ENCODE data around the gene RGS3. TPM values are rescaled to one million over a fixed set of nuclear protein-coding genes. Genes with fewer than 3 reads are reported as not detected.

Gene RGS3
- total and polyA plus RNA-seq, 11 donors, result 93.4 to 214 (median 134) TPM

DNA sequence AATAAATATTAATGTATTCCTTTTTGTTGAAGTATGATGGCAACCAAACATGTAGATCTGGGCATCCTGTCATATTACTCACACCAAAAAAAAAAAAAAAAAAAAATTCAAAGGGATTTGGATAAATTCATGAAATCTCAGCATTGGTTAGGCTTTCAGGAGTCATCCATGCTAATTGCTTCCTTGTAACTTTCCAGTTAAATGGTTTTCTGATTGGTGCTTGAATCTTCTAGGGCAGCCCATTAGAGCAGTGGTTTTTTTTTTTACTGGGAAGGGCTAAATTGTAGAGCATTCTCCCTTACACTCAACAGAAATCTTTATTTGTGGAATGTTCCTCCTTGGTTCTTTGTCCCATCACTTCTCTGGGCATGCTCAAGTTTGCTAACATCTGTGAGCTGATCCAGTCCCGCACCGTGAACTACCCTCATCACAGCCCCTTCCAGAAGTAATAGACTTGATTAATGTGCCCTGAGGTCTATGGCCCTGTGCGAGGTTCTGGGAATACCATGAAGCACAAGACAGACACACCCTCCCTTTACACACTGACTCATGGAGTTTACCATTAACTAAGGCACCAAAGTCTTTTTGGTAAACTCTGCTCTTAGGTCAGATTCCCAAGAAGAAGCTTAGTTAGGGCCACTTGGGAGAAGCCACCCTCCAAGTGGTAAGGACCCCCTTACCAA lies 56.0 kb downstream of the RGS3 start:
- Histone ChIP-seq H3K27ac (peak overlapping the region in 10 of 12 donors; percentile 21 to 86 (median 60)), H3K9me3 (no peaks in the 10 kb centered on the region), H3K27me3 (no peaks in the 10 kb centered on the region), H3K4me1 (peaks cover 20 to 81% (median 44%) of the 10 kb centered on the region in 12 donors), H3K36me3 (peaks cover 0 to 89% (median 50%) of the 10 kb centered on the region in 9 donors), H3K4me3 (peak overlapping the region in 1 of 12 donors; percentile 49)
- ATAC-seq (no peak), DNase-seq (no peak)
- TF ChIP-seq, protein P1, sequence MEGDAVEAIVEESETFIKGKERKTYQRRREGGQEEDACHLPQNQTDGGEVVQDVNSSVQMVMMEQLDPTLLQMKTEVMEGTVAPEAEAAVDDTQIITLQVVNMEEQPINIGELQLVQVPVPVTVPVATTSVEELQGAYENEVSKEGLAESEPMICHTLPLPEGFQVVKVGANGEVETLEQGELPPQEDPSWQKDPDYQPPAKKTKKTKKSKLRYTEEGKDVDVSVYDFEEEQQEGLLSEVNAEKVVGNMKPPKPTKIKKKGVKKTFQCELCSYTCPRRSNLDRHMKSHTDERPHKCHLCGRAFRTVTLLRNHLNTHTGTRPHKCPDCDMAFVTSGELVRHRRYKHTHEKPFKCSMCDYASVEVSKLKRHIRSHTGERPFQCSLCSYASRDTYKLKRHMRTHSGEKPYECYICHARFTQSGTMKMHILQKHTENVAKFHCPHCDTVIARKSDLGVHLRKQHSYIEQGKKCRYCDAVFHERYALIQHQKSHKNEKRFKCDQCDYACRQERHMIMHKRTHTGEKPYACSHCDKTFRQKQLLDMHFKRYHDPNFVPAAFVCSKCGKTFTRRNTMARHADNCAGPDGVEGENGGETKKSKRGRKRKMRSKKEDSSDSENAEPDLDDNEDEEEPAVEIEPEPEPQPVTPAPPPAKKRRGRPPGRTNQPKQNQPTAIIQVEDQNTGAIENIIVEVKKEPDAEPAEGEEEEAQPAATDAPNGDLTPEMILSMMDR (IDR thresholded peaks at IDR 0.05), result no peak
- TF ChIP-seq POLR2A (IDR thresholded peaks at IDR 0.05), result no peak
- 78 to 98% (median 87%) methylated on average over 3 of the region's 3 CpGs for WGBS, 4 donors
- intact Hi-C loops (cut with DNase I), result loop anchor here in 3 of 10 donors (5.0 to 10.0 kb wide), 2 partner anchors 48 to 55 kb away; no protein-coding TSS in a partner anchor

DNA sequence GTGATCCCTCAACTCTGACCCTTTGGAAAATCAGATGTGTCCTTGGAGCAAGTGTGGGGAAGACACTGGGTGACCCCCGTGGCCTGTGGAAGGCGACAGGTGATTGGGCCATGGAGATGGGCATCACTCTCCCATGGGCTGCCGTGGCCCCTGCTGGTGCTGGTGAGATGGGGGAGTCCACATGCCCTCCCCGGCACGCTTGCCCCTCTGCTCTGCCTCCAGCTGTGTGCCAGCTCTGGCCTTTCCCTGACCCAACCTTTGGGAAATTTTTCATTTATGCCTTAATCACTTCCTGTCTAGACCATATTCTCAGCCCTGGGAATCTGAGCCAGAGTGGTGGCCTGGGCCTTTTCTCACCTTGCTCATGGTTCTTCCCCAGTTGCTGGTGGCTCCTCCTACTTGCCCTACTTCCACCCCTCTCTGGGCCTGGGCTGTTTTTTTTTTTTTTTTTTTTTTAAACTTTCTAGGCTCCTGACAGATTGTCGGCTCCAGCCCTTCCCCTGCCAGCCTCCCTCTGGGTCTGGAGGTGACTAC lies 56.6 kb downstream of the RGS3 start:
- peak overlapping the region in 1 of 12 donors; percentile 49 for H3K4me3 ChIP-seq
- H3K27ac ChIP-seq, result peak overlapping the region in 10 of 12 donors; percentile 12 to 86 (median 60)
- peaks cover 0 to 87% (median 44%) of the 10 kb centered on the region in 9 donors for H3K36me3 ChIP-seq
- WGBS, 4 donors, result 81 to 88% (median 87%) methylated on average over 6 of the region's 6 CpGs
- TF ChIP-seq POLR2A (IDR thresholded peaks at IDR 0.05), result no peak
- TF ChIP-seq, protein P1 (IDR thresholded peaks at IDR 0.05), result no peak
- intact Hi-C loops (cut with DNase I), result loop anchor here in 3 of 10 donors (5.0 to 10.0 kb wide), 2 partner anchors 47 to 55 kb away; no protein-coding TSS in a partner anchor
- no peaks in the 10 kb centered on the region for H3K27me3 ChIP-seq
- H3K9me3 ChIP-seq, result no peaks in the 10 kb centered on the region
- peaks cover 23 to 87% (median 50%) of the 10 kb centered on the region in 12 donors for H3K4me1 ChIP-seq
- no peak for ATAC-seq
- DNase-seq, result no peak

DNA sequence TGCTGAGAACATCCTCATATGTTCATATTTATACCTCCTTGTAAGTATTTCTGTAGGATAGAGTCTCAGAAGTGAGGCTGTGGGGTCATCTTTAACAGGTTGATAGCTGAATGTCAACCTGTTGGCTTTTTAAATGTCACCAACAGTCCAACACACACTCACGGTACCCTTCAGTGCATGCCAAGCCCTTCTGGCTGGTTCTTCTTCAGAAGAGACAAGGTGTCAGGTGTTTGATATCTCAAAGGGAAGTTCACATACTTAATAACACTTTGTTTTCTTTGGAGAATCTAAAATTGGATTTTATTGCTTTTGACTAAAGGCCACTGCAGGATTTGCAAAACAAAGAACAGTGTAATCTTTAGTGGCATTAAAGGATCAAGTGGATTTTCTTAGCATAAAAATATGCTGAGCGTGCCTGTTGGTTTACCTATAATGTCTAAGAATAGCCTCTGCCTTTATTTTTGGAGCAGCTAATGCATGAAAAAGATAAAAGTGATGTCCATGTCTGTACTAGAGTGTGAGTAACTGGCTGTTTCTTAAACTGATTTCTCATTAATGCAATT lies 58.2 kb downstream of the RGS3 start:
- Histone ChIP-seq H3K9me3 (no peaks in the 10 kb centered on the region), H3K36me3 (peaks cover 0 to 83% (median 35%) of the 10 kb centered on the region in 9 donors), H3K4me3 (no peak overlapping the region), H3K27ac (peak overlapping the region; percentile 49 to 86 (median 80)), H3K27me3 (no peaks in the 10 kb centered on the region), H3K4me1 (peaks cover 23 to 93% (median 66%) of the 10 kb centered on the region in 12 donors)
- ATAC-seq (peak in 1 of 4 donors; percentile 29), DNase-seq (no peak)
- TF ChIP-seq, protein P1 (IDR thresholded peaks at IDR 0.05), result no peak
- no peak for TF ChIP-seq POLR2A (IDR thresholded peaks at IDR 0.05)
- intact Hi-C loops (cut with DNase I), result loop anchor here in 3 of 10 donors (5.0 to 10.0 kb wide), 2 partner anchors 46 to 53 kb away; no protein-coding TSS in a partner anchor
- 47 to 70% (median 53%) methylated on average over 2 of the region's 2 CpGs for WGBS, 4 donors

DNA sequence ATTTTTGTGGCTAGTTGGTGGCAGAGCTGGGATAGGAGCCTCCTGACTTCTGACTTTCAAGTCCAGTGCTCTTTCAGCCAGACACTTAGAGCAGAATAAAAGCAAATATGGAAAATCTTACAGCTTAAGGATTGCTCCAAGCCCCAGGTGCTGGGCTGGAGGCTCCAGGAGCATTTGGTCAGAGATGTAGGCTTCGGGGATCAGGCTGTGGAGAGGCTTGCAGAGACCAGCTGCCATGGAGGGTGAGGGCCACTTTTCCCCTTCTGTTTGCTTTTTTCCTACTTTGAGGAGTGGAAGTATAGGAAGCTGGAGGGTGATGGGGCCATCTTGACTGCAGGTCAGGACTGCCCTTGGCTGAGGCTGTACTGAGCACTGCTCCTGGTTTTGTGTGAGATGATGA lies 58.9 kb downstream of the RGS3 start:
- H3K27ac ChIP-seq, result peak overlapping the region; percentile 49 to 86 (median 80)
- no peak for TF ChIP-seq POLR2A (IDR thresholded peaks at IDR 0.05)
- TF ChIP-seq, protein P1 (IDR thresholded peaks at IDR 0.05), result no peak
- DNase-seq, result no peak
- WGBS, 4 donors, result 39 to 85% (median 63%) methylated on average over 1 of the region's 1 CpG
- H3K27me3 ChIP-seq, result no peaks in the 10 kb centered on the region
- intact Hi-C loops (cut with DNase I), result loop anchor here in 3 of 10 donors (5.0 to 10.0 kb wide), 2 partner anchors 45 to 52 kb away; no protein-coding TSS in a partner anchor
- ATAC-seq, result peak in 1 of 4 donors; percentile 4
- peaks cover 23 to 94% (median 72%) of the 10 kb centered on the region in 12 donors for H3K4me1 ChIP-seq
- peaks cover 0 to 82% (median 37%) of the 10 kb centered on the region in 9 donors for H3K36me3 ChIP-seq
- H3K4me3 ChIP-seq, result no peak overlapping the region
- no peaks in the 10 kb centered on the region for H3K9me3 ChIP-seq
